Measurements from ENCODE around the gene AUP1. TPM values are rescaled to one million over a fixed set of nuclear protein-coding genes. Genes with fewer than 3 reads are reported as not detected.

The AUP1 gene
- total RNA-seq, 1 experiment from 2014 or later: 91.5 TPM

DNA sequence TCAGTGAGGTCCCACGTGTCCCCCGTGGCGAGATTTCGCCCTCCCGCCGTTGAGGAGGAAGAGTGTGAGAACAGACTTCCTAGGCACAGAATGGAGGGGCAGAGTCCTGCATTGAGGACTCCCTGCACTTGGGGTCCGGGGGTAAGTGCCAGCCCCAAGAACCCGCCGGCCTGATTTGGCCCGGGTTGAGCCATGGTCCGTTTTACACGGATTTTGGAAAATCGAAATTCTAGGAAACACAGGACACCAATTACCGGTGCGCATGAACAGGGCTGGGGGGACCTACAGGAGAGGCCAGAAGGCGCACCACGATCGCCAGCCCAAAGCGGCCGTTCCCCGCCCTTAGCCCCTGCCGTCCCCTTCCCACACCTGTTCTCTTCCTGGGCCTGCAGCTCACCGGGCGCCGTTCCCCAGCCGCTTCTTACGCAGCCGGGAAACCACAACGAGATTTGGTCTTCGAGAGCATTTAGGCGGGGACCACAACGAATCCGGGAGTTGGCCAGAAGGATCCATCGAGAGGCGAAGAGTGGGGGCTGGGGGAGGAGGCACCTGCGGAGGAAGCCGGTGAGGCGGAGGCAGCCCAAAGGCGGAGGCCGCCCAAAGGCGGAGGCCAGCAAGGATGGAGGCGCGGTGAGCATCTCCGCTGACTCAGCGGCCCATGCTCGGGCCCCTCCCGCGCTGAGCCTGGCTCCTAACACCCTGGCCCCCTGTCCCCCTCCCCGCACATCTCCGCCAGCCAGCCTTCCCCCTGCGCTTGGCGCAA is 15.7 kb downstream of the AUP1 start:
- Mint-ChIP-seq H3K4me1 (peaks cover 12 to 15% of the 10 kb centered on the region in 2 experiments), H3K27ac (no peak overlapping the region), H3K27me3 (ENCODE audit: low read depth) (peaks cover 96% of the 10 kb centered on the region), H3K4me3 (peak overlapping the region; percentile 34 to 74), H3K36me3 (ENCODE audit: insufficient read depth in 1 of 3, low read depth in 3 of 3) (peaks cover 5 to 8% (median 6%) of the 10 kb centered on the region in 3 experiments; a peak in 6 of 7 replicates), H3K9me3 (peaks cover 13 to 17% of the 10 kb centered on the region in 2 experiments)
- peaks cover 83% of the 10 kb centered on the region for H3K27me3 ChIP-seq (ENCODE audit: insufficient read depth, low read length)
- H3K14ac ChIP-seq (ENCODE audit: insufficient read depth, low read length): no peak overlapping the region
- H2AFZ ChIP-seq (ENCODE audit: low read length): no peak overlapping the region
- H3K79me2 ChIP-seq (ENCODE audit: insufficient read depth, low read length): no peaks in the 10 kb centered on the region
- H2BK120ac ChIP-seq (ENCODE audit: low read depth, low read length, poor library complexity, severe bottlenecking): no peak overlapping the region
- no peak overlapping the region for H3K23ac ChIP-seq (ENCODE audit: insufficient read length, low read depth, low read length)
- no peaks in the 10 kb centered on the region for H3K79me1 ChIP-seq (ENCODE audit: insufficient read depth, low read depth, low read length, poor library complexity, severe bottlenecking)
- H3K23me2 ChIP-seq (ENCODE audit: insufficient read length, low read depth, low read length, poor library complexity, severe bottlenecking): peaks cover 19% of the 10 kb centered on the region
- H2BK5ac ChIP-seq (ENCODE audit: insufficient read length, low read length): no peak overlapping the region
- H2BK15ac ChIP-seq (ENCODE audit: low read depth, low read length): no peak overlapping the region
- no peak overlapping the region for H3K4ac ChIP-seq (ENCODE audit: low read depth, low read length)
- no peak overlapping the region for H3K18ac ChIP-seq (ENCODE audit: insufficient read length, low read depth, low read length)
- H4K5ac ChIP-seq (ENCODE audit: insufficient read length, low read depth, low read length): no peak overlapping the region
- no peaks in the 10 kb centered on the region for H4K20me1 ChIP-seq (ENCODE audit: control insufficient read depth, insufficient read depth, insufficient read length)
- H4K8ac ChIP-seq (replicated peaks; ENCODE audit: insufficient read length, low read depth, low read length): no peak overlapping the region
- H3K9me3 ChIP-seq (ENCODE audit: control insufficient read depth, low read depth, low read length): no peaks in the 10 kb centered on the region
- H4K91ac ChIP-seq (ENCODE audit: insufficient read length, low read depth, low read length): no peak overlapping the region
- no peak for TF ChIP-seq CTCF (conservative IDR thresholded peaks at IDR 0.05)
- peak; percentile 54 for DNase-seq
- no peak overlapping the region for H3K56ac ChIP-seq (ENCODE audit: insufficient read length, low read depth, low read length)
- no peak overlapping the region for H3T11ph ChIP-seq (ENCODE audit: low read length)
- no peak overlapping the region for H3K27ac ChIP-seq (ENCODE audit: insufficient read length, low read depth, low read length)
- H2BK12ac ChIP-seq (ENCODE audit: insufficient read length, low read depth, low read length): no peak overlapping the region
- WGBS (ENCODE audit: extremely low coverage, insufficient read length, low lambda C conversion rate): no CpG with 5 or more reads among the region's 52 CpGs
- no peaks in the 10 kb centered on the region for H3K4me1 ChIP-seq (ENCODE audit: insufficient read depth, low read length)
- H3K4me2 ChIP-seq (ENCODE audit: insufficient read depth, insufficient read length, low read length): peak overlapping the region; percentile 49
- no peak overlapping the region for H3K9ac ChIP-seq (ENCODE audit: extremely low read depth, insufficient read length, low read length)
- no peak overlapping the region for H2AK5ac ChIP-seq (ENCODE audit: insufficient read length, low read length)
- no peak overlapping the region for H2BK20ac ChIP-seq (ENCODE audit: low read depth, low read length, poor library complexity, severe bottlenecking)

All from H9 (cell line).